H4 (cell line): Measurements from ENCODE around the gene NVL. TPM values are rescaled to one million over a fixed set of nuclear protein-coding genes. Genes with fewer than 3 reads are reported as not detected.
"Not testable (repeated sequence)": the region's sequence is repeated elsewhere in the genome, so short reads cannot be mapped to it uniquely, and the experiment has no call there.

Experiments
- DNase-seq: peaks from one replicate; pipeline ENCODE4 v3.0.0-alpha.2; 2015; ENCODE audit warnings: low spot score
- total RNA-seq: library from RNA; depleted of rRNA; stranded (reverse); fragments of >200 nt; shearing (Covaris generic); gene quantifications from 2 replicates; pipeline ENCODE4 v1.2.3, GENCODE V29; 2014

Gene NVL
- total RNA-seq, 1 experiment from 2014 or later, result 17.9 TPM

GRCh38 chr1:224338150-224338838 is 8.3 kb upstream of the NVL start:
- no peak for DNase-seq

GRCh38 chr1:224333939-224334786 is 4.2 kb upstream of the NVL start:
- DNase-seq, result no peak

GRCh38 chr1:224333309-224333926 is 3.4 kb upstream of the NVL start:
- peak; percentile 58 for DNase-seq

GRCh38 chr1:224331824-224332223 is 1.9 kb upstream of the NVL start:
- no peak for DNase-seq

- DNase-seq, result no peak
These were observed 1.4 kb upstream of the NVL start for GRCh38 chr1:224331326-224331725.

- DNase-seq, result no peak
These were observed 509 bp downstream of the NVL start for GRCh38 chr1:224329484-224329841.

- no peak for DNase-seq
These were observed 1.3 kb downstream of the NVL start for GRCh38 chr1:224328644-224329043.

- no peak for DNase-seq
These were observed 4.0 kb downstream of the NVL start for GRCh38 chr1:224325959-224326358.

GRCh38 chr1:224321706-224322105 is 8.3 kb downstream of the NVL start:
- no peak for DNase-seq

- no peak for DNase-seq
These were observed 12.5 kb downstream of the NVL start for GRCh38 chr1:224317383-224318045.

- DNase-seq, result no peak
These were observed 17.9 kb downstream of the NVL start for GRCh38 chr1:224312025-224312424.

GRCh38 chr1:224311503-224311902 is 18.5 kb downstream of the NVL start:
- DNase-seq, result not testable (repeated sequence)

GRCh38 chr1:224308064-224308463 is 21.9 kb downstream of the NVL start:
- DNase-seq, result no peak

GRCh38 chr1:224304767-224305166 is 25.2 kb downstream of the NVL start:
- DNase-seq, result no peak

- DNase-seq, result no peak
These were observed 27.0 kb downstream of the NVL start for GRCh38 chr1:224302947-224303346.

- no peak for DNase-seq
These were observed 28.6 kb downstream of the NVL start for GRCh38 chr1:224301391-224301790.

GRCh38 chr1:224300346-224300745 is 29.6 kb downstream of the NVL start:
- DNase-seq, result peak; percentile 52

GRCh38 chr1:224298346-224299330 is 31.3 kb downstream of the NVL start:
- DNase-seq, result no peak

GRCh38 chr1:224294775-224295174 is 35.2 kb downstream of the NVL start:
- no peak for DNase-seq

GRCh38 chr1:224292419-224292818 is 37.6 kb downstream of the NVL start:
- no peak for DNase-seq

- no peak for DNase-seq
These were observed 40.6 kb downstream of the NVL start for GRCh38 chr1:224289396-224289795.
